Smooth muscle cell of the umbilical artery (primary cell): ENCODE results near the gene EHD1. TPM values are rescaled to one million over a fixed set of nuclear protein-coding genes. Genes with fewer than 3 reads are reported as not detected.

Experiments
- total RNA-seq: library from RNA; depleted of rRNA; stranded (reverse); fragments of >200 nt; gene quantifications from 2 replicates; pipeline ENCODE4 v1.2.3, GENCODE V29; 2014

EHD1 gene
- total RNA-seq, result 40.4 and 211 TPM in 2 replicates

GRCh38 chr11:64878494-64879243 lies at the start of gene EHD1:
TSS of gene EHD1 (minus strand) at chr11:64878621. CDS start at chr11:64878464, 157 bp downstream.

DNA sequence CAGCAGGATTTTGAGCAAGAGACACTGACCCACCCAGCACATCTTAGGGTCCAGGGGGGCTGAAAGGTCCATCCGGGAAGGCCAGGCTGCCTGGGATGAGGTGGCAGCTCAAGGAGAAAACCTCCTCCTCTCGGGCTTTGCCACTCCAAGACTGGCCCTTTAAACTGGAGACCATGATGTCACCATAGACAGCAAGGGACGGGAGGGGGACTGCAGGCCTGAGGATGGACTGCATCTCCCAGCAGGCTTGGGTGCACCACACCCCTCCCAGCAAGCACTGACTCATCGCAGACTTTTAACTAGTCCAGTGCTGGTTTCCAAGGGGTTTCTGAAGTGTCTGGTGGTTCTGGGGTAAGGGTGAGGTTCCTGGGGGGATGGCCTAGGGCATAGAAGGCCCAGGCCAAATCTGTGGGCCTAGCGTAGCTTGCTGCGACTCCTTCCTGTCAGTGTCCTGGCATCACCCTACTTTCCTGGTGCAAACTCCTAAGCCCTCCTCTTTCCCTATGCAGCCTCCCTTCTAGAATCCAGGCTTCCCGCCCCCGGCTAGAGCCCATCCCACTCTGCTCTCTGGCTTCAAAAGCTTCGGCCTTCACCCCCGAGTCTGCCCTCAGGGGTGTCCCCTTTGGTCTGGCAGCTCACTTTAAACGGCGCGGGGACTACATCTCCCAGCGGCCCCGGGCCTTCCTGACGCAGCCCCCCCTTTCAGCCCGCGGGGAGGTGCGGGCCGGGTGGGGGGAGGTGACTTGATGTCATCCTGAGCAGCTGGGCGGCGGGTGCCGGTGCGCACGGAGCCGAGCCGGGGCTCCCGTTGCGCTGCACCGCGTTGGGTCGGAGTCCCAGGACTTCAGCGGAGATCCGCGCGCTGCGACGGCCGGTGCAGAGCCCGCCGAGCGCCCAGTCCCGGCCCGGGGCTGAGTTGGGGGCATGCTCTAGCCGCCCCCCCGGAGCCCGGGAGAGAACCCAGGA lies 45.8 kb upstream of the EHD1 start, which contains the start of gene PPP2R5B:
PPP2R5B (plus strand) TSS at position 746 of the 966 bp plus-strand sequence. CDS start 1,046 bp downstream, outside the sequence.

GRCh38 chr11:64916775-64917662 lies 38.6 kb upstream of the EHD1 start, which contains the start of gene ATG2A:
TSS of gene ATG2A (minus strand) at chr11:64917209. CDS start at chr11:64917135, 74 bp downstream.

DNA sequence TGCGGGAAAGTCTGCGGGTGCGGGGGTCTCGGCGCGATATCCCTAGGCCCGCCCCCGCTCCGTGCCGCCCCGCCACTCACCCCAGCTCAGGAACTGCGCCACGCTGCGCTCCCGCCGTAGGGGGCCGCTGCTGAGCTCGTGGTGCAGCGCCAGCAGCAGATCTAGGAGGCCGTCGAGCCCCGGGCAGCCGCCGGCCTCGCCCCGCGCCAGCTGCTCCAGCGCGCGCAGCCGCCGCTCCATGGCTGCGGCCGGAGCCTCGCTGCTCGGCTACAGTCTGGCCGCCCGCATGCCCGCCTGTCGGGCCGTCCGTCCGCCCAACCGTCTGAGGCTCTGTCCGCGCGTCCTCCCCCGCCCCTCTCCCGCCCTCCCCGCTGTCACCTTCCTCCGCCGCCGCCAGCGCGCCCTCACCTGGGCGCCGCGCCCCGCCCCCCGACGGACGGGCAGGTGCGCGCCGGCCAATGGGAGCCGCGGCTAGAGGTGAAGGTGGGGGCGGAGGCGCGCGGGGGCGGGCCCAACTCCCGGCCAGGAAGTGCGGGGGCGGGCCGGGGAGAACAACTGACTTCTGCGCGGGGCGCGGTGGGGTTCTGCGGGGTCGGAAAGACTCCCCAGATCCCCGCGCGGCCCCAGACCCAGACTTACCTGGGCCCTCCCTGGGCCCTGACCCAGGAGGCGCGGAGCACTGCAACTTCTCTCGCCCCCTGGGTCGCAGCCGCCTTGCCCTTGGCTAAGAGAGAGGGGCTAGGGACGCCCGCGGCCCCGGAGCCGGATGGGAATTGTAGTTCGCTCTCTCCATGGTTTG lies 33.9 kb downstream of the EHD1 start, which contains the start of gene CDC42BPG:
CDC42BPG (minus strand) TSS at position 324 of the 799 bp plus-strand sequence; CDS start at position 240, 84 bp downstream.

DNA sequence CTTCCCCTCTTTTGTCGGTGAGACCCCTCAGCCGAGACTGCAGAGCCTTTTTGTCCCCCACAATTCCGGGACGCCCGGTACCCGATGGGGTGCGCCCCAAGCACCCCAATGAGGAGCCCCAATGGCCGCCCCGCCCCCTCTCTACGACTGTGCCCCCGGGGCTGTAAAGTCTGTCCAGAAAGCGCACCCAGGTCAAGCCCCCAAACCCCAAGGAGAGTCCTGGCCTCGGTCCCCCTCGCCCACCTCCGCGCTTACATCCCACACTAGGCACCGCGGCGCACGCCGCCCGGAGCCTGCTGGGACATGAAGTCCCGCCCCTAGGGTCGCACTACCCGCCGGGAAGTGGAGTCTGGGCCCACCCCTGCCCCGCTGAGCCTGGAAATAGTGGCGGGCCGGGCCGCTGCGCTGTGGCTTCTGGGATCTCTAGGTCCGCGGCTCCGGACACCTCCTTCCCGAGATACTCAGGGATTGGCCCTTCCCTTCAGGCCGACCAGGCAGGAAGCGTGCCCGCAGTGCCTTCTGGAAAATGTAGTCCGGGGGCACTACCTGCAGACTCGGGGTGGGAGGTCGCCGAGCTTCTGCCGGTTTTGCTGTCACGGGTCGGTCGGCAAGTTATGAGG lies 68.0 kb downstream of the EHD1 start, which contains the start of gene MEN1:
MEN1 (minus strand) TSS at position 281 of the 620 bp plus-strand sequence. CDS start 442 bp downstream, outside the sequence.

DNA sequence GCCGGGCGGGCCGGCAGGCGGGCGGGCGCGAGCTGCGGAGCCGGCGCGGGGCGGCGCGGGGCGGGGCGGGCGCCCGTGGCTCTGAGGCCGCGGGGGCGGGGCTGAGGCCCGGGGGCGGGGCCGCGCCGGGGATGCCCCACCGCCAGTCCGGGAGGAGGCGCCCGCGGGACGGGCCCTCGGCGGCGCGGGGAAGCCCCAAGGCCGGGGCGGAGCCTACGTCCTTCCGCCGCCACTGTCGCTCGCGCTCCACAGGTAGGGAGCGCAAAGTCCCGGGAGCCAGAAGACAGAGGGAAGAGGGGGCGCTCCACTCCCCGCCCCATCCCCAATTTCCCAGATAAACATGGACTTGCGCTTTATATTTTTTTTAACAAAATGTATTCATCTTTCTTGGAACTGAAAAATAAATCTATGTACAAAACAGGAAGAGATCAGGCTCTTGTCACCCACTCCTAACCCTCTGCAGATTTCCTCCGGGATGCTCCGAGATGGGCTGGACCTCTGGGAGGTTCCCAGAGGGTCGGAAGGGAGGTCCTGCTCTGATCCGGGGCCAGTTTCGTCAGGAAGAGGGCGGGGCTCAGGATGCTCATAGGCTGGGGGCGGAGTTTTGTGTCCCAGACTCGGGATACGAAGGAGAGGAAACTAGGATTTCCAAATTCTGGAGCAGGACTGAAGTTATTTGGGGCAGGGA lies 75.1 kb downstream of the EHD1 start, which contains the start of gene MAP4K2:
MAP4K2 (minus strand) TSS at position 57 of the 688 bp plus-strand sequence. CDS start 65 bp downstream, outside the sequence.

Other genes with a start within 250 kb of the EHD1 start
- 0.30 and 6.4 TPM in 2 replicates for gene NRXN2, start 155.4 kb downstream of the EHD1 start, total RNA-seq
- 0.09 and 0.30 TPM in 2 replicates for gene RASGRP2, start 134.5 kb downstream of the EHD1 start, total RNA-seq
- 0.60 and 1.2 TPM in 2 replicates for gene PYGM, start 118.6 kb downstream of the EHD1 start, total RNA-seq
- gene SF1, start 100.1 kb downstream of the EHD1 start, total RNA-seq, result 72.2 and 125 TPM in 2 replicates
- gene MAP4K2, start 75.4 kb downstream of the EHD1 start, total RNA-seq, result 11.0 and 19.2 TPM in 2 replicates
- 13.4 and 34.0 TPM in 2 replicates for gene MEN1, start 68.1 kb downstream of the EHD1 start, total RNA-seq
- under 0.01 and 0.32 TPM in 2 replicates for gene CDC42BPG, start 34.0 kb downstream of the EHD1 start, total RNA-seq
- 12.5 and 14.9 TPM in 2 replicates for gene ATG2A, start 38.6 kb upstream of the EHD1 start, total RNA-seq
- gene PPP2R5B, start 46.1 kb upstream of the EHD1 start, total RNA-seq, result 16.0 and 21.0 TPM in 2 replicates
- not detected in 2 replicates for gene GPHA2, start 57.3 kb upstream of the EHD1 start, total RNA-seq
- gene MAJIN, start 93.5 kb upstream of the EHD1 start, total RNA-seq, result under 0.01 TPM in 1 of 2 replicates, not detected in the other
- gene BATF2, start 118.3 kb upstream of the EHD1 start, total RNA-seq, result under 0.01 and 0.51 TPM in 2 replicates
- gene ARL2, start 135.5 kb upstream of the EHD1 start, total RNA-seq, result 73.7 and 76.6 TPM in 2 replicates
- 3.0 and 10.7 TPM in 2 replicates for gene SNX15, start 148.8 kb upstream of the EHD1 start, total RNA-seq
- gene SAC3D1, start 162.6 kb upstream of the EHD1 start, total RNA-seq, result 6.9 and 7.1 TPM in 2 replicates
- 17.3 and 19.9 TPM in 2 replicates for gene NAALADL1, start 179.9 kb upstream of the EHD1 start, total RNA-seq
- gene CDCA5, start 205.4 kb upstream of the EHD1 start, total RNA-seq, result 1.8 and 6.0 TPM in 2 replicates
- gene ZFPL1, start 205.6 kb upstream of the EHD1 start, total RNA-seq, result 23.5 and 33.7 TPM in 2 replicates
- 108 and 163 TPM in 2 replicates for gene VPS51, start 217.6 kb upstream of the EHD1 start, total RNA-seq
- gene TM7SF2, start 233.3 kb upstream of the EHD1 start, total RNA-seq, result 12.2 and 17.0 TPM in 2 replicates
- 6.5 and 7.3 TPM in 2 replicates for gene ZNHIT2, start 239.1 kb upstream of the EHD1 start, total RNA-seq
- 104 and 213 TPM in 2 replicates for gene FAU, start 243.5 kb upstream of the EHD1 start, total RNA-seq
- 44.0 and 47.2 TPM in 2 replicates for gene MRPL49, start 243.7 kb upstream of the EHD1 start, total RNA-seq